ENCODE results near the gene SLC1A4.

SLC1A4 gene

GRCh38 chr2:65040400-65041261 lies 51.4 kb downstream of the SLC1A4 start (continued):
- TF ChIP-seq SCRT2 (tag by site-specific recombination; IDR thresholded peaks at IDR 0.05) (0 out of 2 replicates have a peak, but pooled peaks have one; percentile 22), ZNF311 (tag by site-specific recombination; IDR thresholded peaks at IDR 0.05; ENCODE audit: borderline replicate concordance) (no peak), BCL11A (tag by site-specific recombination; IDR thresholded peaks at IDR 0.05; ENCODE audit: low read depth) (no peak), FEZF1 (tag by site-specific recombination; IDR thresholded peaks at IDR 0.05) (no peak), ZFHX2 (tag by site-specific recombination; conservative IDR thresholded peaks at IDR 0.05) (peak; percentile 86), ZNF2 (tag by site-specific recombination; IDR thresholded peaks at IDR 0.05) (0 out of 2 replicates have a peak, but pooled peaks have one; percentile 64)

- no peaks in the 10 kb centered on the region for H3K4me1 ChIP-seq (ENCODE audit: control insufficient read depth, insufficient read depth, low read length)
- peaks cover 6 to 29% of the 10 kb centered on the region in 2 experiments; a peak in 2 of 3 replicates for H3K36me3 ChIP-seq (ENCODE audit: control insufficient read depth in 2 of 2, insufficient read depth in 1 of 2, low read length in 2 of 2)
- no peak overlapping the region for H3K4me3 ChIP-seq (ENCODE audit: low read depth, low read length)
- H3K27ac ChIP-seq (ENCODE audit: extremely low read depth, low read depth, low read length) = no peak overlapping the region
- ChIA-PET CTCF (interaction anchor here (0.6 to 1.6 kb wide), 4 partner anchors 13 to 531 kb away, joined by 3 to 10 read pairs (median 4); partner anchors contain the start of gene CEP68), POLR2A (interaction anchor here (0.6 to 1.1 kb wide), 3 partner anchors 13 to 124 kb away, joined by 3 to 8 read pairs (median 3); no protein-coding TSS in a partner anchor)
- no peak for TF ChIP-seq ZNF239 (tag by site-specific recombination; IDR thresholded peaks at IDR 0.05)
- no peak for TF ChIP-seq ZBTB44 (tag by site-specific recombination; IDR thresholded peaks at IDR 0.05)
- TF ChIP-seq RBAK (tag by site-specific recombination; IDR thresholded peaks at IDR 0.05) = no peak
- TF ChIP-seq ZFP69B (tag by site-specific recombination; IDR thresholded peaks at IDR 0.05) = no peak
- TF ChIP-seq ZNF148 (tag by site-specific recombination; IDR thresholded peaks at IDR 0.05; ENCODE audit: borderline replicate concordance) = no peak
- TF ChIP-seq ZBTB7A (tag by site-specific recombination; IDR thresholded peaks at IDR 0.05; ENCODE audit: low read depth) = no peak
- TF ChIP-seq ZNF157 (tag by site-specific recombination; IDR thresholded peaks at IDR 0.05) = no peak
- no peak for TF ChIP-seq ZNF404 (tag by site-specific recombination; IDR thresholded peaks at IDR 0.05)
- no peak for TF ChIP-seq SALL2 (tag by site-specific recombination; IDR thresholded peaks at IDR 0.05; ENCODE audit: borderline replicate concordance)
- TF ChIP-seq ZNF18 (tag by site-specific recombination; IDR thresholded peaks at IDR 0.05) = no peak
- no peak for TF ChIP-seq ZNF335 (tag by site-specific recombination; conservative IDR thresholded peaks at IDR 0.05)
- no peak for TF ChIP-seq ZNF521 (tag by site-specific recombination; IDR thresholded peaks at IDR 0.05)
- no peak for TF ChIP-seq ZFP3 (tag by site-specific recombination; IDR thresholded peaks at IDR 0.05; ENCODE audit: low read depth)
- TF ChIP-seq ZNF174 (tag by site-specific recombination; IDR thresholded peaks at IDR 0.05) = no peak
- no peak for TF ChIP-seq SP2 (tag by site-specific recombination; IDR thresholded peaks at IDR 0.05)
- TF ChIP-seq ZBTB10 (tag by site-specific recombination; IDR thresholded peaks at IDR 0.05) = no peak
- no peaks in the 10 kb centered on the region for H3K9me3 ChIP-seq (ENCODE audit: control insufficient read depth, insufficient read depth, low read depth, low read length)
These were observed 53.8 kb downstream of the SLC1A4 start for GRCh38 chr2:65043001-65043400.

All from HEK293 (cell line).